Stomach smooth muscle (tissue), 2 donors: ENCODE results near the gene ELAPOR1.
"Not testable (repeated sequence)": the region's sequence is repeated elsewhere in the genome, so short reads cannot be mapped to it uniquely, and the experiment has no call there.

Experiments
- H3K27ac ChIP-seq: one replicate; pipeline ENCODE4 v1.7.0; 2013; ENCODE audit warnings: mild to moderate bottlenecking, low read length, inconsistent platforms
- H3K27me3 ChIP-seq, 2 donors: one replicate each; pipeline ENCODE4 v1.7.0; 2013; ENCODE audit warnings: low read length in 2 of 2; ENCODE audit not compliant: insufficient read depth in 2 of 2, control insufficient read depth in 1 of 2
- H3K36me3 ChIP-seq, 2 donors: one replicate each; pipeline ENCODE4 v1.7.0; 2013; ENCODE audit warnings: low read length in 2 of 2; ENCODE audit not compliant: control insufficient read depth in 2 of 2, insufficient read depth in 2 of 2
- H3K4me1 ChIP-seq: one replicate; pipeline ENCODE4 v1.7.0; 2013; ENCODE audit warnings: low read length; ENCODE audit not compliant: control insufficient read depth, insufficient read depth
- H3K4me3 ChIP-seq, 2 donors: one replicate each; pipeline ENCODE4 v1.7.0; 2013; ENCODE audit warnings: low read length in 2 of 2
- H3K9ac ChIP-seq, 2 donors: one replicate each; pipeline ENCODE4 v1.7.0; 2013; ENCODE audit warnings: low read length in 2 of 2, mild to moderate bottlenecking in 1 of 2
- H3K9me3 ChIP-seq, 2 donors: one replicate each; pipeline ENCODE4 v1.7.0; 2013; ENCODE audit warnings: low read length in 2 of 2; ENCODE audit not compliant: control insufficient read depth in 2 of 2
- donor health status: healthy.
- donor health status: Pancreatic carcinoma.

Gene ELAPOR1

GRCh38 chr1:109138358-109138757 lies 24.4 kb downstream of the ELAPOR1 start:
- no peaks in the 10 kb centered on the region for H3K9me3 ChIP-seq
- H3K27me3 ChIP-seq = no peaks in the 10 kb centered on the region
- H3K4me1 ChIP-seq = no peaks in the 10 kb centered on the region
- H3K9ac ChIP-seq = no peak overlapping the region
- no peak overlapping the region for H3K27ac ChIP-seq
- no peak overlapping the region for H3K4me3 ChIP-seq
- no peaks in the 10 kb centered on the region for H3K36me3 ChIP-seq

GRCh38 chr1:109140392-109140791 lies 26.5 kb downstream of the ELAPOR1 start:
- Histone ChIP-seq H3K27ac (no peak overlapping the region), H3K9me3 (no peaks in the 10 kb centered on the region), H3K9ac (no peak overlapping the region), H3K27me3 (no peaks in the 10 kb centered on the region), H3K4me3 (no peak overlapping the region), H3K4me1 (no peaks in the 10 kb centered on the region), H3K36me3 (no peaks in the 10 kb centered on the region)

GRCh38 chr1:109142260-109142659 lies 28.3 kb downstream of the ELAPOR1 start:
- H3K36me3 ChIP-seq = no peaks in the 10 kb centered on the region
- H3K27ac ChIP-seq = no peak overlapping the region
- no peak overlapping the region for H3K9ac ChIP-seq
- no peak overlapping the region for H3K4me3 ChIP-seq
- no peaks in the 10 kb centered on the region for H3K27me3 ChIP-seq
- H3K9me3 ChIP-seq = no peaks in the 10 kb centered on the region
- H3K4me1 ChIP-seq = no peaks in the 10 kb centered on the region

- H3K4me3 ChIP-seq, H3K27me3 ChIP-seq, H3K9me3 ChIP-seq, H3K27ac ChIP-seq, H3K36me3 ChIP-seq, H3K9ac ChIP-seq, H3K4me1 ChIP-seq: not testable (repeated sequence)
These were observed 28.8 kb downstream of the ELAPOR1 start for GRCh38 chr1:109142725-109143124.

GRCh38 chr1:109148987-109149561 lies 35.2 kb downstream of the ELAPOR1 start:
- Histone ChIP-seq H3K27ac (no peak overlapping the region), H3K9me3 (no peaks in the 10 kb centered on the region), H3K27me3 (no peaks in the 10 kb centered on the region), H3K4me3 (no peak overlapping the region), H3K36me3 (no peaks in the 10 kb centered on the region), H3K4me1 (peaks cover 3% of the 10 kb centered on the region), H3K9ac (no peak overlapping the region)

- Histone ChIP-seq H3K4me1 (peaks cover 3% of the 10 kb centered on the region), H3K27ac (no peak overlapping the region), H3K36me3 (no peaks in the 10 kb centered on the region), H3K9me3 (no peaks in the 10 kb centered on the region), H3K27me3 (no peaks in the 10 kb centered on the region), H3K9ac (no peak overlapping the region), H3K4me3 (no peak overlapping the region)
These were observed 36.1 kb downstream of the ELAPOR1 start for GRCh38 chr1:109149874-109150601.

- Histone ChIP-seq H3K9ac (no peak overlapping the region), H3K36me3 (no peaks in the 10 kb centered on the region), H3K4me1 (peaks cover 3% of the 10 kb centered on the region), H3K27me3 (no peaks in the 10 kb centered on the region), H3K27ac (no peak overlapping the region), H3K9me3 (no peaks in the 10 kb centered on the region), H3K4me3 (no peak overlapping the region)
These were observed 37.5 kb downstream of the ELAPOR1 start for GRCh38 chr1:109151146-109151990.

GRCh38 chr1:109152196-109152595 lies 38.3 kb downstream of the ELAPOR1 start:
- no peaks in the 10 kb centered on the region for H3K9me3 ChIP-seq
- H3K36me3 ChIP-seq = no peaks in the 10 kb centered on the region
- peaks cover 3% of the 10 kb centered on the region for H3K4me1 ChIP-seq
- no peaks in the 10 kb centered on the region for H3K27me3 ChIP-seq
- H3K27ac ChIP-seq = no peak overlapping the region
- no peak overlapping the region for H3K9ac ChIP-seq
- no peak overlapping the region for H3K4me3 ChIP-seq

- Histone ChIP-seq H3K27ac (no peak overlapping the region), H3K9ac (no peak overlapping the region), H3K9me3 (no peaks in the 10 kb centered on the region), H3K4me1 (no peaks in the 10 kb centered on the region), H3K4me3 (no peak overlapping the region), H3K27me3 (no peaks in the 10 kb centered on the region), H3K36me3 (no peaks in the 10 kb centered on the region)
These were observed 43.0 kb downstream of the ELAPOR1 start for GRCh38 chr1:109156916-109157385.

GRCh38 chr1:109158433-109158832 lies 44.5 kb downstream of the ELAPOR1 start:
- H3K4me1 ChIP-seq = no peaks in the 10 kb centered on the region
- H3K27ac ChIP-seq = no peak overlapping the region
- no peaks in the 10 kb centered on the region for H3K9me3 ChIP-seq
- H3K9ac ChIP-seq = no peak overlapping the region
- no peak overlapping the region for H3K4me3 ChIP-seq
- no peaks in the 10 kb centered on the region for H3K36me3 ChIP-seq
- H3K27me3 ChIP-seq = no peaks in the 10 kb centered on the region
